A673 (cell line): ENCODE data around the gene BCAS4. TPM values are rescaled to one million over a fixed set of nuclear protein-coding genes. Genes with fewer than 3 reads are reported as not detected.

Experiments used
- BruUV-seq: library from RNA; stranded (reverse); fragments of 400-500 nt; replicated peaks from 2 replicates; lab custom pipeline; 2021; lab: Mats Ljungman, UMichigan
- CTCF ChIA-PET: fragments of 300-600 bp; sonication (Branson Sonifier 250); formaldehyde crosslinking; loops from one replicate; lab custom pipeline; 2022; ENCODE audit warnings: antibody characterized with exemption; lab: Charles Lee
- POLR2A ChIA-PET: fragments of 300-600 bp; sonication (Branson Sonifier 250); formaldehyde crosslinking; loops from one replicate; lab custom pipeline; 2022; ENCODE audit warnings: antibody characterized with exemption; ENCODE audit not compliant: low non-redundant PET; lab: Charles Lee
- DNase-seq: peaks from one replicate; pipeline ENCODE4 v3.0.0-alpha.2; 2015; ENCODE audit warnings: low spot score
- H3K27ac ChIP-seq: fragments of 200-600 bp; sonication (generic); 2 replicates; pipeline ENCODE4 v1.5.1; 2016; ENCODE audit warnings: mixed run types, low read depth, mild to moderate bottlenecking, mixed read lengths, antibody characterized with exemption, low read length; ENCODE audit not compliant: poor library complexity, severe bottlenecking
- H3K27me3 ChIP-seq: fragments of 200-600 bp; sonication (generic); replicated peaks from 2 replicates; pipeline ENCODE4 v1.6.1; 2017; ENCODE audit warnings: mixed run types, low read depth, mild to moderate bottlenecking, mixed read lengths, antibody characterized with exemption, low read length; ENCODE audit not compliant: insufficient read depth, poor library complexity
- H3K36me3 ChIP-seq: fragments of 200-600 bp; sonication (generic); 2 replicates; pipeline ENCODE4 v1.6.1; 2016; ENCODE audit warnings: mixed run types, mild to moderate bottlenecking, mixed read lengths, antibody characterized with exemption, low read length; ENCODE audit not compliant: insufficient read depth, poor library complexity, severe bottlenecking
- H3K4me1 ChIP-seq: fragments of 200-600 bp; sonication (generic); 2 replicates; pipeline ENCODE4 v1.6.1; 2017; ENCODE audit warnings: mixed run types, mild to moderate bottlenecking, mixed read lengths, antibody characterized with exemption, low read length; ENCODE audit not compliant: insufficient read depth, poor library complexity, severe bottlenecking
- H3K4me3 ChIP-seq: fragments of 200-600 bp; sonication (generic); 2 replicates; pipeline ENCODE4 v1.5.1; 2016; ENCODE audit warnings: low read depth, mixed run types, mild to moderate bottlenecking, mixed read lengths, low read length; ENCODE audit not compliant: poor library complexity, severe bottlenecking
- H3K9me3 ChIP-seq: fragments of 200-600 bp; sonication (generic); 2 replicates; pipeline ENCODE4 v1.6.1; 2016; ENCODE audit warnings: mixed run types, low read depth, mild to moderate bottlenecking, mixed read lengths, antibody characterized with exemption, low read length; ENCODE audit not compliant: poor library complexity, severe bottlenecking
- CTCF ChIP-seq: fragments of 300-800, 200-600 bp; sonication (generic); conservative IDR thresholded peaks from 2 replicates; pipeline ENCODE4 v1.5.1; 2017; ENCODE audit warnings: low read depth, mild to moderate bottlenecking, antibody characterized with exemption, low read length, moderate library complexity, mixed read lengths
- EZH2 ChIP-seq: fragments of 200-600 bp; sonication (generic); IDR thresholded peaks from 2 replicates; pipeline ENCODE4 v1.6.1; 2017; ENCODE audit warnings: borderline replicate concordance, low read depth, mild to moderate bottlenecking, mixed read lengths, antibody characterized with exemption, low read length; ENCODE audit not compliant: poor library complexity, severe bottlenecking
- intact Hi-C: fragments of 100-400 bp; cut with micrococcal nuclease; formaldehyde crosslinking; loops from one replicate; pipeline ENCODE4 v1.10.0; 2022; ENCODE audit not compliant: unreplicated experiment
- total RNA-seq: library from RNA; stranded (reverse); gene quantifications from 2 replicates; pipeline ENCODE4 v1.2.3, GENCODE V29; 2021

BCAS4 gene
- total RNA-seq, 1 experiment from 2014 or later, result 28.4 TPM

GRCh38 chr20:50921803-50922501 is 127.1 kb downstream of the BCAS4 start:
- intact Hi-C loops, result no loop called here
- no TSS peak for BruUV-seq
- DNase-seq, result no peak
- Histone ChIP-seq H3K9me3 (no peaks in the 10 kb centered on the region), H3K27me3 (no peaks in the 10 kb centered on the region), H3K4me3 (no peak overlapping the region), H3K27ac (no peak overlapping the region), H3K36me3 (peaks cover 39% of the 10 kb centered on the region), H3K4me1 (peaks cover 35% of the 10 kb centered on the region)
- ChIA-PET POLR2A (no interaction called here), CTCF (no interaction called here)
- TF ChIP-seq EZH2 (no peak), CTCF (no peak)

GRCh38 chr20:50924261-50924920 is 129.5 kb downstream of the BCAS4 start:
- ChIA-PET POLR2A (no interaction called here), CTCF (no interaction called here)
- intact Hi-C loops, result no loop called here
- peaks cover 37% of the 10 kb centered on the region for H3K4me1 ChIP-seq
- H3K4me3 ChIP-seq, result no peak overlapping the region
- no TSS peak for BruUV-seq
- no peak for DNase-seq
- no peaks in the 10 kb centered on the region for H3K9me3 ChIP-seq
- peaks cover 61% of the 10 kb centered on the region for H3K36me3 ChIP-seq
- no peak for TF ChIP-seq CTCF
- no peak for TF ChIP-seq EZH2
- no peaks in the 10 kb centered on the region for H3K27me3 ChIP-seq
- H3K27ac ChIP-seq, result no peak overlapping the region

GRCh38 chr20:50926530-50926929 is 131.7 kb downstream of the BCAS4 start:
- Histone ChIP-seq H3K4me3 (no peak overlapping the region), H3K27me3 (no peaks in the 10 kb centered on the region), H3K4me1 (peaks cover 33% of the 10 kb centered on the region), H3K27ac (no peak overlapping the region), H3K9me3 (no peaks in the 10 kb centered on the region), H3K36me3 (peaks cover 61% of the 10 kb centered on the region)
- TF ChIP-seq CTCF, result no peak
- BruUV-seq, result no TSS peak
- CTCF ChIA-PET, result no interaction called here
- intact Hi-C loops, result loop anchor here (5.0 kb wide), 2 partner anchors 109 to 134 kb away; no protein-coding TSS in a partner anchor
- no peak for DNase-seq
- POLR2A ChIA-PET, result interaction anchor here (0.6 kb wide), 1 partner anchor 112 kb away, joined by 3 read pairs; no protein-coding TSS in a partner anchor

Other genes starting within 250 kb of the BCAS4 start
- gene RIPOR3, start 103.5 kb upstream of the BCAS4 start, total RNA-seq, result 19.1 and 21.6 TPM in 2 replicates
- gene PARD6B, start 63.5 kb upstream of the BCAS4 start, total RNA-seq, result 24.7 and 28.1 TPM in 2 replicates
- 104 and 108 TPM in 2 replicates for gene ADNP, start 136.4 kb downstream of the BCAS4 start, total RNA-seq
- 62.5 and 65.5 TPM in 2 replicates for gene DPM1, start 163.5 kb downstream of the BCAS4 start, total RNA-seq
- 5.3 and 5.9 TPM in 2 replicates for gene MOCS3, start 163.8 kb downstream of the BCAS4 start, total RNA-seq
- gene KCNG1, start 228.0 kb downstream of the BCAS4 start, total RNA-seq, result 19.6 and 22.7 TPM in 2 replicates